ENCODE data around the gene JADE2. TPM values are rescaled to one million over a fixed set of nuclear protein-coding genes. Genes with fewer than 3 reads are reported as not detected.

Gene JADE2
- total RNA-seq, 1 donor from 2014 or later, result 26.3 TPM

GRCh38 chr5:134610725-134611124, 85.3 kb downstream of the JADE2 start:
- Histone ChIP-seq H3K27ac (replicated peaks) (no peak overlapping the region), H3K27me3 (ENCODE audit: low read depth) (no peaks in the 10 kb centered on the region), H3K4me1 (peaks cover 18% of the 10 kb centered on the region), H3K36me3 (peaks cover 92% of the 10 kb centered on the region), H3K9me3 (replicated peaks) (no peaks in the 10 kb centered on the region), H3K4me3 (no peak overlapping the region)
- intact Hi-C loops (cut with micrococcal nuclease), result no loop called here
- no peak for DNase-seq
- no peak for TF ChIP-seq CTCF (IDR thresholded peaks at IDR 0.05; ENCODE audit: borderline replicate concordance)

GRCh38 chr5:134611515-134611914, 86.0 kb downstream of the JADE2 start:
- peaks cover 18% of the 10 kb centered on the region for H3K4me1 ChIP-seq
- H3K27me3 ChIP-seq (ENCODE audit: low read depth), result no peaks in the 10 kb centered on the region
- peaks cover 92% of the 10 kb centered on the region for H3K36me3 ChIP-seq
- intact Hi-C loops (cut with micrococcal nuclease), result no loop called here
- no peak overlapping the region for H3K27ac ChIP-seq (replicated peaks)
- TF ChIP-seq CTCF (IDR thresholded peaks at IDR 0.05; ENCODE audit: borderline replicate concordance), result no peak
- DNase-seq, result no peak
- H3K4me3 ChIP-seq, result no peak overlapping the region
- no peaks in the 10 kb centered on the region for H3K9me3 ChIP-seq (replicated peaks)

GRCh38 chr5:134614450-134615085, 89.1 kb downstream of the JADE2 start:
- Histone ChIP-seq H3K27me3 (ENCODE audit: low read depth) (no peaks in the 10 kb centered on the region), H3K36me3 (peaks cover 92% of the 10 kb centered on the region), H3K9me3 (replicated peaks) (no peaks in the 10 kb centered on the region), H3K4me3 (no peak overlapping the region), H3K4me1 (peaks cover 6% of the 10 kb centered on the region), H3K27ac (replicated peaks) (no peak overlapping the region)
- intact Hi-C loops (cut with micrococcal nuclease), result no loop called here
- TF ChIP-seq CTCF (IDR thresholded peaks at IDR 0.05; ENCODE audit: borderline replicate concordance), result no peak
- no peak for DNase-seq

GRCh38 chr5:134620634-134621033, 95.2 kb downstream of the JADE2 start:
- intact Hi-C loops (cut with micrococcal nuclease), result no loop called here
- DNase-seq, result no peak
- TF ChIP-seq CTCF (IDR thresholded peaks at IDR 0.05; ENCODE audit: borderline replicate concordance), result no peak
- Histone ChIP-seq H3K27me3 (ENCODE audit: low read depth) (no peaks in the 10 kb centered on the region), H3K36me3 (peaks cover 85% of the 10 kb centered on the region), H3K4me1 (peaks cover 11% of the 10 kb centered on the region), H3K27ac (replicated peaks) (no peak overlapping the region), H3K9me3 (replicated peaks) (no peaks in the 10 kb centered on the region), H3K4me3 (no peak overlapping the region)

- no peak overlapping the region for H3K27ac ChIP-seq (replicated peaks)
- no peaks in the 10 kb centered on the region for H3K27me3 ChIP-seq (ENCODE audit: low read depth)
- H3K9me3 ChIP-seq (replicated peaks), result no peaks in the 10 kb centered on the region
- H3K4me1 ChIP-seq, result peaks cover 26% of the 10 kb centered on the region
- peaks cover 38% of the 10 kb centered on the region for H3K36me3 ChIP-seq
- DNase-seq, result no peak
- no peak for TF ChIP-seq CTCF (IDR thresholded peaks at IDR 0.05; ENCODE audit: borderline replicate concordance)
- intact Hi-C loops (cut with micrococcal nuclease), result no loop called here
- H3K4me3 ChIP-seq, result no peak overlapping the region
Observed at GRCh38 chr5:134625559-134625958, 100.1 kb downstream of the JADE2 start.
